HepG2 (cell line): ENCODE data around the gene FFAR2. TPM values are rescaled to one million over a fixed set of nuclear protein-coding genes. Genes with fewer than 3 reads are reported as not detected.

Experiments
- ARID5B ChIP-seq: IDR thresholded peaks from 2 replicates; pipeline ENCODE4 v1.4.0; 2020; ENCODE audit warnings: mild to moderate bottlenecking, missing genetic modification reagents
- ATF2 ChIP-seq: sonication (generic); formaldehyde crosslinking; IDR thresholded peaks from 2 replicates; pipeline ENCODE4 v1.4.0; 2020; ENCODE audit warnings: missing genetic modification reagents
- FOXK2 ChIP-seq: fragments of 450-650 bp; IDR thresholded peaks from 2 replicates; pipeline ENCODE4 v1.6.1; 2016
- NR2F1 ChIP-seq, 2 experiments: fragments of 450-650 bp in 1 of 2; formaldehyde crosslinking in 1 of 2; IDR thresholded peaks; 2 replicates each; pipeline versions ENCODE4 v1.5.0 to v1.6.1; 2016 to 2020; ENCODE audit warnings: mild to moderate bottlenecking in 1 of 2, missing compliant biosample characterization in 1 of 2, missing genetic modification reagents in 1 of 2, moderate library complexity in 1 of 2
- NR2F6 ChIP-seq, 2 experiments: IDR thresholded peaks; 2 replicates each; pipeline ENCODE4 v1.6.1; 2016; ENCODE audit warnings: antibody characterized with exemption in 1 of 2, mild to moderate bottlenecking in 1 of 2
- SALL1 ChIP-seq: sonication (generic); formaldehyde crosslinking; IDR thresholded peaks from 2 replicates; pipeline ENCODE4 v1.8.0; 2022; ENCODE audit warnings: mild to moderate bottlenecking, missing genetic modification reagents
- SOX5 ChIP-seq: IDR thresholded peaks from 2 replicates; pipeline ENCODE4 v1.6.1; 2016; ENCODE audit warnings: borderline replicate concordance
- STAG1 ChIP-seq: sonication (generic); formaldehyde crosslinking; IDR thresholded peaks from 2 replicates; pipeline ENCODE4 v1.4.0; 2020; ENCODE audit warnings: missing genetic modification reagents
- ZNF121 ChIP-seq: sonication (generic); formaldehyde crosslinking; IDR thresholded peaks from 2 replicates; pipeline ENCODE4 v1.5.0; 2020; ENCODE audit warnings: mild to moderate bottlenecking, missing genetic modification reagents
- ZNF292 ChIP-seq: sonication (generic); formaldehyde crosslinking; IDR thresholded peaks from 2 replicates; pipeline ENCODE4 v1.8.1; 2022; ENCODE audit warnings: mild to moderate bottlenecking, low read depth, missing genetic modification reagents, borderline replicate concordance
- ZNF3 ChIP-seq: IDR thresholded peaks from 2 replicates; pipeline ENCODE4 v1.7.0; 2017; ENCODE audit warnings: inconsistent platforms
- ZNF614 ChIP-seq: IDR thresholded peaks from 2 replicates; pipeline ENCODE4 v1.6.1; 2018; ENCODE audit warnings: missing biosample characterization, missing genetic modification reagents, inconsistent platforms, borderline replicate concordance
- polyA plus RNA-seq, 8 experiments: library from polyadenylated mRNA; depleted of rRNA in 3 of 8; stranded (reverse) in 7 of 8; unstranded in 1 of 8; fragments of >200 nt; fragmentation: Illumina TruSeq in 4 of 8; extraction: Trizol in 4 of 8; gene quantifications; 2 replicates each; pipeline versions ENCODE4 v1.2.1 to v1.2.3, GENCODE V29; 2011 to 2016; ENCODE audit warnings: low read depth in 4 of 8, missing spikeins in 1 of 8, mixed read lengths in 1 of 8; ENCODE audit not compliant: insufficient read depth in 1 of 8
- total RNA-seq, 5 experiments: library from RNA; depleted of rRNA; stranded (reverse); fragments of >200 nt; fragmentation: Illumina TruSeq; extraction: Trizol; gene quantifications; 2 replicates each; pipeline ENCODE4 v1.2.3, GENCODE V29; 2016; ENCODE audit warnings: low read depth in 1 of 5
- TF ChIP-seq, protein P1 (sequence below): sonication (generic); formaldehyde crosslinking; IDR thresholded peaks from 2 replicates; pipeline ENCODE4 v1.5.0; 2020; ENCODE audit warnings: mild to moderate bottlenecking, missing genetic modification reagents, borderline replicate concordance
- TF ChIP-seq, protein P2 (sequence below): sonication (generic); formaldehyde crosslinking; conservative IDR thresholded peaks from 2 replicates; pipeline ENCODE4 v1.4.0; 2020; ENCODE audit warnings: missing genetic modification reagents
- TF ChIP-seq, protein P3 (sequence below): sonication (generic); formaldehyde crosslinking; IDR thresholded peaks from 2 replicates; pipeline ENCODE4 v1.4.0; 2020; ENCODE audit warnings: missing genetic modification reagents, mild to moderate bottlenecking, borderline replicate concordance
- TF ChIP-seq, protein P4 (sequence below): sonication (generic); formaldehyde crosslinking; IDR thresholded peaks from 2 replicates; pipeline ENCODE4 v1.5.0; 2020; ENCODE audit warnings: mild to moderate bottlenecking, missing genetic modification reagents

FFAR2 gene
- total and polyA plus RNA-seq, 2 of the 13 experiments (the other 11 are each of a cell fraction or from before 2014, with no cell fraction given), result 0.12 TPM; not detected in 1

DNA sequence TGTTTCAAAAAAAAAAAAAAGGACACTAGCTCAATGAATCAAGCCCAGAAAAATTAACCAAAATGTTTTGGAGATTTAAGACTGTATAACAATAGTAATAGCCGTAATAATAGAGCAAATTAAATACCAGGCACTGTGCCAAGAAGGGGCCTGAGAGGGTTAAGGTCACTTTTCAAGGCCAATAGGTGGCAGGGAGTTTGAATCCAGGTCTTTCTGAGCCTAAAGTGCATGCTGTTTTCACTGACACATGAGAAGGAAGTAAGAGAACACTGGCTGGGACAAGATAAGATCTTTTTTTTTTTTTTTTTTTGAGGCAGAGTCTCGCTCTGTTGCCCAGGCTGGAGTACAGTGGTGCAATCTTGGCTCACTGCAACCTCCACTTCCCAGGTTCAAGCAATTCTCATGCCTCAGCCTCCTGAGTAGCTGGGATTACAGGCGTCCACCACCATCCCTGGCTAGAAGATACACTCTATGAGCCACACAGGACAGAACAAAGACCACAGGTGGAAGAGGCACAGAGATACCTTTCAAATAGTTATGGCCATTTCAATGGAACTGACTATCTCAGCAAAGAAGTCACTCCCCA is 7.7 kb downstream of the FFAR2 start (continued):
- TF ChIP-seq, protein P1, sequence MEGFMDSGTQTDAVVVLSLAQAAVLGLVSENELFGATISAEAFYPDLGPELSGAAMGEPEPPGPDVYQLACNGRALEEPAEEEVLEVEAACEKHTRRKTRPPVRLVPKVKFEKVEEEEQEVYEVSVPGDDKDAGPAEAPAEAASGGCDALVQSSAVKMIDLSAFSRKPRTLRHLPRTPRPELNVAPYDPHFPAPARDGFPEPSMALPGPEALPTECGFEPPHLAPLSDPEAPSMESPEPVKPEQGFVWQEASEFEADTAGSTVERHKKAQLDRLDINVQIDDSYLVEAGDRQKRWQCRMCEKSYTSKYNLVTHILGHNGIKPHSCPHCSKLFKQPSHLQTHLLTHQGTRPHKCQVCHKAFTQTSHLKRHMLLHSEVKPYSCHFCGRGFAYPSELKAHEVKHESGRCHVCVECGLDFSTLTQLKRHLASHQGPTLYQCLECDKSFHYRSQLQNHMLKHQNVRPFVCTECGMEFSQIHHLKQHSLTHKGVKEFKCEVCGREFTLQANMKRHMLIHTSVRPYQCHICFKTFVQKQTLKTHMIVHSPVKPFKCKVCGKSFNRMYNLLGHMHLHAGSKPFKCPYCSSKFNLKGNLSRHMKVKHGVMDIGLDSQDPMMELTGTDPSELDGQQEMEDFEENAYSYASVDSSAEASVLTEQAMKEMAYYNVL (CRISPR knock-in tag), result no peak
- TF ChIP-seq ZNF292 (peak; percentile 80; the same call in 1 of the 2 replicates), ZNF614 (CRISPR knock-in tag) (no peak), STAG1 (CRISPR knock-in tag) (no peak), SALL1 (CRISPR knock-in tag) (peak; percentile 19; the same call in 1 of the 2 replicates), ZNF121 (CRISPR knock-in tag) (peak; percentile 98), ATF2 (CRISPR knock-in tag) (no peak), NR2F1 (CRISPR knock-in tag; IDR thresholded peaks at IDR 0.05) (peak; percentile 66 to 73; a peak in 3 of 4 replicates), FOXK2 (no peak), ARID5B (peak; percentile 41; the same call in 1 of the 2 replicates), ZNF3 (CRISPR knock-in tag) (no peak), SOX5 (CRISPR knock-in tag) (peak; percentile 48; the same call in 1 of the 2 replicates), NR2F6 (IDR thresholded peaks at IDR 0.05) (peak; percentile 85), NR2F6 (CRISPR knock-in tag; IDR thresholded peaks at IDR 0.05) (peak; percentile 82)
- TF ChIP-seq, protein P2, sequence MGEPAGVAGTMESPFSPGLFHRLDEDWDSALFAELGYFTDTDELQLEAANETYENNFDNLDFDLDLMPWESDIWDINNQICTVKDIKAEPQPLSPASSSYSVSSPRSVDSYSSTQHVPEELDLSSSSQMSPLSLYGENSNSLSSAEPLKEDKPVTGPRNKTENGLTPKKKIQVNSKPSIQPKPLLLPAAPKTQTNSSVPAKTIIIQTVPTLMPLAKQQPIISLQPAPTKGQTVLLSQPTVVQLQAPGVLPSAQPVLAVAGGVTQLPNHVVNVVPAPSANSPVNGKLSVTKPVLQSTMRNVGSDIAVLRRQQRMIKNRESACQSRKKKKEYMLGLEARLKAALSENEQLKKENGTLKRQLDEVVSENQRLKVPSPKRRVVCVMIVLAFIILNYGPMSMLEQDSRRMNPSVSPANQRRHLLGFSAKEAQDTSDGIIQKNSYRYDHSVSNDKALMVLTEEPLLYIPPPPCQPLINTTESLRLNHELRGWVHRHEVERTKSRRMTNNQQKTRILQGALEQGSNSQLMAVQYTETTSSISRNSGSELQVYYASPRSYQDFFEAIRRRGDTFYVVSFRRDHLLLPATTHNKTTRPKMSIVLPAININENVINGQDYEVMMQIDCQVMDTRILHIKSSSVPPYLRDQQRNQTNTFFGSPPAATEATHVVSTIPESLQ, result no peak
- TF ChIP-seq, protein P3, sequence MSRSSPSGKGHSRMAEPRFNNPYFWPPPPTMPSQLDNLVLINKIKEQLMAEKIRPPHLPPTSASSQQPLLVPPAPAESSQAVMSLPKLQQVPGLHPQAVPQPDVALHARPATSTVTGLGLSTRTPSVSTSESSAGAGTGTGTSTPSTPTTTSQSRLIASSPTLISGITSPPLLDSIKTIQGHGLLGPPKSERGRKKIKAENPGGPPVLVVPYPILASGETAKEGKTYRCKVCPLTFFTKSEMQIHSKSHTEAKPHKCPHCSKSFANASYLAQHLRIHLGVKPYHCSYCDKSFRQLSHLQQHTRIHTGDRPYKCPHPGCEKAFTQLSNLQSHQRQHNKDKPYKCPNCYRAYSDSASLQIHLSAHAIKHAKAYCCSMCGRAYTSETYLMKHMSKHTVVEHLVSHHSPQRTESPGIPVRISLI (CRISPR knock-in tag), result peak; percentile 81
- TF ChIP-seq, protein P4, sequence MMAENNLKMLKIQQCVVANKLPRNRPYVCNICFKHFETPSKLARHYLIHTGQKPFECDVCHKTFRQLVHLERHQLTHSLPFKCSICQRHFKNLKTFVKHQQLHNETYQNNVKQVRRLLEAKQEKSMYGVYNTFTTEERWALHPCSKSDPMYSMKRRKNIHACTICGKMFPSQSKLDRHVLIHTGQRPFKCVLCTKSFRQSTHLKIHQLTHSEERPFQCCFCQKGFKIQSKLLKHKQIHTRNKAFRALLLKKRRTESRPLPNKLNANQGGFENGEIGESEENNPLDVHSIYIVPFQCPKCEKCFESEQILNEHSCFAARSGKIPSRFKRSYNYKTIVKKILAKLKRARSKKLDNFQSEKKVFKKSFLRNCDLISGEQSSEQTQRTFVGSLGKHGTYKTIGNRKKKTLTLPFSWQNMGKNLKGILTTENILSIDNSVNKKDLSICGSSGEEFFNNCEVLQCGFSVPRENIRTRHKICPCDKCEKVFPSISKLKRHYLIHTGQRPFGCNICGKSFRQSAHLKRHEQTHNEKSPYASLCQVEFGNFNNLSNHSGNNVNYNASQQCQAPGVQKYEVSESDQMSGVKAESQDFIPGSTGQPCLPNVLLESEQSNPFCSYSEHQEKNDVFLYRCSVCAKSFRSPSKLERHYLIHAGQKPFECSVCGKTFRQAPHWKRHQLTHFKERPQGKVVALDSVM (CRISPR knock-in tag), result 0 out of 2 replicates have a peak, but pooled peaks have one; percentile 27
